Measurements from ENCODE around the gene SPOCK2.

SPOCK2 gene

GRCh38 chr10:72050873-72051272 is 37.5 kb downstream of the SPOCK2 start:
- peaks cover 9% of the 10 kb centered on the region for H3K9me3 Mint-ChIP-seq
- peaks cover 1% of the 10 kb centered on the region for H3K27me3 Mint-ChIP-seq
- no peak overlapping the region for H3K4me3 Mint-ChIP-seq
- peaks cover 5% of the 10 kb centered on the region for H3K4me1 Mint-ChIP-seq (ENCODE audit: low read depth)
- no peak overlapping the region for H3K27ac Mint-ChIP-seq
- intact Hi-C loops (cut with micrococcal nuclease): no loop called here
- H3K36me3 Mint-ChIP-seq (ENCODE audit: low read depth): no peaks in the 10 kb centered on the region

GRCh38 chr10:72049969-72050781 is 38.2 kb downstream of the SPOCK2 start:
- Mint-ChIP-seq H3K4me3 (no peak overlapping the region), H3K36me3 (ENCODE audit: low read depth) (no peaks in the 10 kb centered on the region), H3K9me3 (peaks cover 9% of the 10 kb centered on the region), H3K27me3 (peaks cover 1% of the 10 kb centered on the region), H3K27ac (no peak overlapping the region), H3K4me1 (ENCODE audit: low read depth) (peaks cover 5% of the 10 kb centered on the region)
- intact Hi-C loops (cut with micrococcal nuclease): loop anchor here (2.0 to 10.0 kb wide), 3 partner anchors 93 to 735 kb away; partner anchors contain the start of gene SLC29A3

- intact Hi-C loops (cut with micrococcal nuclease): loop anchor here (2.0 to 10.0 kb wide), 3 partner anchors 93 to 735 kb away; partner anchors contain the start of gene SLC29A3
- peaks cover 1% of the 10 kb centered on the region for H3K27me3 Mint-ChIP-seq
- H3K27ac Mint-ChIP-seq: no peak overlapping the region
- peaks cover 9% of the 10 kb centered on the region for H3K9me3 Mint-ChIP-seq
- no peak overlapping the region for H3K4me3 Mint-ChIP-seq
- H3K4me1 Mint-ChIP-seq (ENCODE audit: low read depth): no peaks in the 10 kb centered on the region
- H3K36me3 Mint-ChIP-seq (ENCODE audit: low read depth): no peaks in the 10 kb centered on the region
Observed at GRCh38 chr10:72049472-72049871, 38.9 kb downstream of the SPOCK2 start.

GRCh38 chr10:72048450-72049124 is 39.8 kb downstream of the SPOCK2 start:
- no peak overlapping the region for H3K27ac Mint-ChIP-seq
- H3K4me3 Mint-ChIP-seq: no peak overlapping the region
- no peaks in the 10 kb centered on the region for H3K36me3 Mint-ChIP-seq (ENCODE audit: low read depth)
- H3K4me1 Mint-ChIP-seq (ENCODE audit: low read depth): no peaks in the 10 kb centered on the region
- peaks cover 9% of the 10 kb centered on the region for H3K9me3 Mint-ChIP-seq
- H3K27me3 Mint-ChIP-seq: peaks cover 1% of the 10 kb centered on the region
- intact Hi-C loops (cut with micrococcal nuclease): loop anchor here (1.0 to 10.0 kb wide), 4 partner anchors 92 to 734 kb away; partner anchors contain the start of gene SLC29A3

- peaks cover 11% of the 10 kb centered on the region for H3K27me3 Mint-ChIP-seq
- H3K27ac Mint-ChIP-seq: no peak overlapping the region
- intact Hi-C loops (cut with micrococcal nuclease): loop anchor here (10.0 kb wide), 2 partner anchors 289 to 731 kb away; partner anchors contain the start of gene SLC29A3
- no peaks in the 10 kb centered on the region for H3K36me3 Mint-ChIP-seq (ENCODE audit: low read depth)
- no peaks in the 10 kb centered on the region for H3K4me1 Mint-ChIP-seq (ENCODE audit: low read depth)
- no peak overlapping the region for H3K4me3 Mint-ChIP-seq
- H3K9me3 Mint-ChIP-seq: peaks cover 9% of the 10 kb centered on the region
Observed at GRCh38 chr10:72045586-72045985, 42.8 kb downstream of the SPOCK2 start.

- H3K27me3 Mint-ChIP-seq: peaks cover 11% of the 10 kb centered on the region
- H3K27ac Mint-ChIP-seq: no peak overlapping the region
- no peaks in the 10 kb centered on the region for H3K36me3 Mint-ChIP-seq (ENCODE audit: low read depth)
- H3K9me3 Mint-ChIP-seq: peaks cover 4% of the 10 kb centered on the region
- intact Hi-C loops (cut with micrococcal nuclease): loop anchor here (10.0 kb wide), 2 partner anchors 290 to 730 kb away; partner anchors contain the start of gene SLC29A3
- no peak overlapping the region for H3K4me3 Mint-ChIP-seq
- H3K4me1 Mint-ChIP-seq (ENCODE audit: low read depth): no peaks in the 10 kb centered on the region
Observed at GRCh38 chr10:72044417-72045041, 43.8 kb downstream of the SPOCK2 start.

- Mint-ChIP-seq H3K27ac (no peak overlapping the region), H3K9me3 (no peaks in the 10 kb centered on the region), H3K27me3 (peaks cover 11% of the 10 kb centered on the region), H3K4me1 (ENCODE audit: low read depth) (no peaks in the 10 kb centered on the region), H3K4me3 (no peak overlapping the region), H3K36me3 (ENCODE audit: low read depth) (no peaks in the 10 kb centered on the region)
- intact Hi-C loops (cut with micrococcal nuclease): loop anchor here (10.0 kb wide), 2 partner anchors 292 to 728 kb away; partner anchors contain the start of gene SLC29A3
Observed at GRCh38 chr10:72043016-72043834, 45.1 kb downstream of the SPOCK2 start.

- no peak overlapping the region for H3K27ac Mint-ChIP-seq
- H3K4me1 Mint-ChIP-seq (ENCODE audit: low read depth): no peaks in the 10 kb centered on the region
- H3K4me3 Mint-ChIP-seq: no peak overlapping the region
- no peaks in the 10 kb centered on the region for H3K36me3 Mint-ChIP-seq (ENCODE audit: low read depth)
- H3K27me3 Mint-ChIP-seq: peaks cover 11% of the 10 kb centered on the region
- H3K9me3 Mint-ChIP-seq: no peaks in the 10 kb centered on the region
- intact Hi-C loops (cut with micrococcal nuclease): loop anchor here (10.0 kb wide), 2 partner anchors 293 to 727 kb away; partner anchors contain the start of gene SLC29A3
Observed at GRCh38 chr10:72041491-72041890, 46.9 kb downstream of the SPOCK2 start.

GRCh38 chr10:72039377-72039776 is 49.0 kb downstream of the SPOCK2 start:
- H3K27ac Mint-ChIP-seq: no peak overlapping the region
- no peaks in the 10 kb centered on the region for H3K36me3 Mint-ChIP-seq (ENCODE audit: low read depth)
- no peaks in the 10 kb centered on the region for H3K9me3 Mint-ChIP-seq
- H3K4me1 Mint-ChIP-seq (ENCODE audit: low read depth): peaks cover 2% of the 10 kb centered on the region
- intact Hi-C loops (cut with micrococcal nuclease): no loop called here
- no peak overlapping the region for H3K4me3 Mint-ChIP-seq
- H3K27me3 Mint-ChIP-seq: peaks cover 11% of the 10 kb centered on the region

- Mint-ChIP-seq H3K27ac (no peak overlapping the region), H3K27me3 (peaks cover 11% of the 10 kb centered on the region), H3K36me3 (ENCODE audit: low read depth) (no peaks in the 10 kb centered on the region), H3K4me1 (ENCODE audit: low read depth) (peaks cover 8% of the 10 kb centered on the region), H3K4me3 (no peak overlapping the region), H3K9me3 (no peaks in the 10 kb centered on the region)
- intact Hi-C loops (cut with micrococcal nuclease): no loop called here
Observed at GRCh38 chr10:72038458-72039001, 49.8 kb downstream of the SPOCK2 start.

GRCh38 chr10:72037811-72038210 is 50.5 kb downstream of the SPOCK2 start:
- H3K27me3 Mint-ChIP-seq: peaks cover 8% of the 10 kb centered on the region
- intact Hi-C loops (cut with micrococcal nuclease): no loop called here
- H3K4me1 Mint-ChIP-seq (ENCODE audit: low read depth): peaks cover 8% of the 10 kb centered on the region
- no peak overlapping the region for H3K27ac Mint-ChIP-seq
- no peaks in the 10 kb centered on the region for H3K9me3 Mint-ChIP-seq
- no peak overlapping the region for H3K4me3 Mint-ChIP-seq
- no peaks in the 10 kb centered on the region for H3K36me3 Mint-ChIP-seq (ENCODE audit: low read depth)

GRCh38 chr10:72037266-72037665 is 51.1 kb downstream of the SPOCK2 start:
- intact Hi-C loops (cut with micrococcal nuclease): no loop called here
- Mint-ChIP-seq H3K36me3 (ENCODE audit: low read depth) (no peaks in the 10 kb centered on the region), H3K27me3 (peaks cover 5% of the 10 kb centered on the region), H3K9me3 (no peaks in the 10 kb centered on the region), H3K4me1 (ENCODE audit: low read depth) (peaks cover 8% of the 10 kb centered on the region), H3K27ac (no peak overlapping the region), H3K4me3 (no peak overlapping the region)

Data from dendritic cell treated with granulocyte-macrophage colony-stimulating factor and Interleukin-4, amounts not matched to agents 40 ng/mL and 50 ng/mL, for 4 days (primary cell).